GM18868 (cell line): ENCODE data around the gene RPL27.
"Not testable (repeated sequence)": the region's sequence is repeated elsewhere in the genome, so short reads cannot be mapped to it uniquely, and the experiment has no call there.

ENCODE experiments used
- ATAC-seq: cut with Tn5 transposase; IDR thresholded peaks from one replicate; pipeline ENCODE4 v1.9.1; 2021; ENCODE audit warnings: mild to moderate bottlenecking, moderate library complexity; ENCODE audit not compliant: unreplicated experiment

RPL27 gene

GRCh38 chr17:42992872-42993271, 5.3 kb upstream of the RPL27 start:
- ATAC-seq = no peak

- ATAC-seq = not testable (repeated sequence)
These were observed 4.3 kb upstream of the RPL27 start for GRCh38 chr17:42993913-42994312.

DNA sequence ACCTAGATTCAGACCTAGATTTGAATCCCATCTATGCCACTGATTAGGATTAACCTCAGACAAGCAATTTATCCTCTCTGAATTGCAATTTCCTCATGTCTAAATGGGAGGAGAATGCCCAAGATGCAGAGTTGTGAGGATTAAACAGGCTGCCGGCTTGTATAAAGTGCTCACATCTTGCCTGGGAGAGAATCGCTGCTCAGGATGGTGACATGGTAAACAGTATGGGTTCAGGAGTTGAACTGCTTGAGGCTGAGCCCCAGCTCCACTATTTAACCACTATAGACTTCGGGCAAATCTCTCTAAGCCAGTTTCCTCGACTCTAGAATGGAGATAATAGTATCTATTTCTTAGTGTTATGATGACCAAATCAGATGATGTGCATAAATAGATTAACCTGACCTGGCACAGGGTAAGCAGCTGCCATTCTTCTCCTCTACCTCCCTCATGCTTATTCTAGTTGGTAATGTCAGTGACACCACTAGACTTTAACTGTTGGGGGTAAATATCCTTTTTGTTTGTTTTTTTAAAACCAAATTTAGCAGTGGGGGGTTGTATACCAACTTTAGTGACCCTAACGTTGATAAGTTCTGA, 732 bp upstream of the RPL27 start:
- no peak for ATAC-seq

GRCh38 chr17:42999003-42999525, 845 bp downstream of the RPL27 start:
- no peak for ATAC-seq

GRCh38 chr17:43000894-43001293, 2.7 kb downstream of the RPL27 start:
- not testable (repeated sequence) for ATAC-seq

GRCh38 chr17:43003542-43004172, 5.4 kb downstream of the RPL27 start:
- ATAC-seq = no peak

DNA sequence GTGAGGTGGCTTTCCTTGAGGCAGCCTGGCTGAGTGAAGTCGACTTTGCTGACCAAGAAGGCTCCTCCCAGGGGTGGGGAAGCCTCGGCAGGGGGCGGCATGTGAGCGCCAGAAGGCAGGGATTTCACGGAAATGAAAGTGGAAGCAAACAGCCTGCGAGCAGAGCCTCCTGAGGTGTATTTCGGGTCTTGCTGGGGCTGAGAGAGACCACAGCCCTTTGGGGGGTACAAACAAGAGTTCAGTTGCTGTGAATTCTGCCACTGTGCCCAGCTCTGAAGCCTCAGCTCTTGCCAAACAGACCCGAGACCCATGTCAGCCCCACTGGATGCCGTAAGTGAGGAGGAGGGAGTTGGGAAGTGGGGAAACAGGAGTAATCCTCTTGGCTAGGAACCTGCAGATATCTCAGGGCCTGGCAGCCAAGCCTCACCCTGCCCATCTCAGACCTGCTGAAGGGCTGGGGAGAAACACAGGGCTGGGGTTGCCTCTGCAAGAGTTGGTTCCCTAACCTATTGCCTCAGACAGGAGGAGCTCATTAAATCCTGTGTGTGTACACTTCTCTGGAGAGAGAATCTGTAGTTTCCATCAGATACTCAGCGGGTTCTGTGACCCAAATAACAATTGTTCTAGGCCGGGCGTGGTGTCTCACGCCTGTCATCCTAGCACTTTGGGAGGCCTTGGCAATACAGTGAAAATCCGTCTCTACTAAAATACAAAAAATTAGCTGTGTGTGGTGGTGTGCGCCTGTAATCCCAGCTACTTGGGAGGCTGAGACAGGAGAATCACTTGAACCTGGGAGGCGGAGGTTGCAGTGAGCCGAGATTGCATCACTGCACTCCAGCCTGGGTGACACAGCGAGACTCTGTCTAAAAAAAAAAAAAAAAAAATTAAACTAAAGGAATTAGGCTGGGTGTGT, 8.7 kb downstream of the RPL27 start, which contains the start of gene IFI35:
Gene IFI35, plus strand, starts transcription at position 146 of the 913 bp plus-strand sequence. Its CDS starts 164 bp downstream, at position 310.
- peak; percentile 78 for ATAC-seq

DNA sequence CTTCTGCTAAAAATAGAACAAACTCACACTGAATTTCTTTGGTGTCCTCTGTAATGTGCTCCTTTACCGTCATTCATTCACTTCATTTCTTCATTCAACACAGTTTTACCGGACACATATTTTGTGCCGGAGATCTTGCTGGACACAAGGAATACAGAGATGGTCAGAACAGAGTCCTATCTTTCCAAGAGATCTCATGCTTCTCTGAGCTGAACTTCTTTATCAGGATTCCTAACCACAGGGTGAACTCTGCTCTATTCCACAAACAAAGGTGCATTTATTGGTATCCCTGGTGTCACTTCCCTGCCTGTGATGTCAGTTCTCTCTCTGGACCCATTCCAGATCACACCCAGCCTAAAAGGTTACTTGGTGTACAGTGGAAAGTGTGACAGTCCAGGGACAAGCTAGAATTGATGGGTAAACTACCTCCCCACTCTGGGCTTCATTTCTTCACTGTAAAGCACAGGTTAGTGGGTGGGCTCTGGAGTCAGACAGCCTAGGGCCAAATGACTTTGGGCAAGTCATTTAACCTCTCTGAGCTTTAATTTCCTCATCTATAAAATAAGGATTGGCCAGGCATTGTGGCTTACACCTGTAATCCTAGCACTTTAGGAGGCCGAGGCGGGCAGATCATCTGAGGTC, 12.6 kb downstream of the RPL27 start:
- ATAC-seq = no peak

DNA sequence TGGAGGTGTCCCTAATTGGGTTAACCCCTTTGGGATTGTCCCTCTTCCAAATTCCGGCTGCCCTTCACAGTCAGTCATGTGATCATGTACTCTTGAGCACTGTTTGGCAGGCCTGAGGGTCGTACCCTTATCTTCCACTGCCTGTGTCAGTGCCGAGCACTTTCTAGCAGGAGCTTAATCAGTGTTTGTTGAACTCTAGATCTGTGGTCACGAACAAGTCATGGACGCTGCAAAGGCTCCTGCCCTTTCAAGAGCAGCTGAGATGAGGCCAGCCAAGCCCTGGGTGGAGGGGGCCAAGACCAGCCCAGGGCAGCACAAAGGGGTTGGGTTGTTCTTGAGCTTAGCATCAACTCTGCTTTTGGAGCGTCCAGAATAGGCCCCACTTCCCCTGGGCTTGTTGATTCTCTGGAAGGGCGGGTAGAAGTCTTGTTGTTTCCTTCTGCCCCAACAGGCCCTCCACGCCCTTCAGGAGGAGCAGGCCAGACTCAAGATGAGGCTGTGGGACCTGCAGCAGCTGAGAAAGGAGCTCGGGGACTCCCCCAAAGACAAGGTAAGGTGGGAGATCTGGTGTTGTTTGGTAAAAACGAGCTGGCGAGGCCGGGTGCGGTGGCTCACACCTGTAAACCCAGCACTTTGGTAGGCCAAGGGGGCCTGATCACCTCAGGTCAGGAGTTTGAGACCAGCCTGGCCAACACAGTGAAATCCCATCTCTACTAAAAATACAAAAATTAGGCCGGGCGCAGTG, 13.7 kb downstream of the RPL27 start:
- ATAC-seq = no peak

- no peak for ATAC-seq
These were observed 15.1 kb downstream of the RPL27 start for GRCh38 chr17:43013296-43013695.

GRCh38 chr17:43014020-43014648, 15.9 kb downstream of the RPL27 start:
- no peak for ATAC-seq

GRCh38 chr17:43014649-43015542, 16.7 kb downstream of the RPL27 start:
- no peak for ATAC-seq

GRCh38 chr17:43015579-43015978, 17.4 kb downstream of the RPL27 start:
- no peak for ATAC-seq

GRCh38 chr17:43016216-43016615, 18.0 kb downstream of the RPL27 start:
- ATAC-seq = no peak

DNA sequence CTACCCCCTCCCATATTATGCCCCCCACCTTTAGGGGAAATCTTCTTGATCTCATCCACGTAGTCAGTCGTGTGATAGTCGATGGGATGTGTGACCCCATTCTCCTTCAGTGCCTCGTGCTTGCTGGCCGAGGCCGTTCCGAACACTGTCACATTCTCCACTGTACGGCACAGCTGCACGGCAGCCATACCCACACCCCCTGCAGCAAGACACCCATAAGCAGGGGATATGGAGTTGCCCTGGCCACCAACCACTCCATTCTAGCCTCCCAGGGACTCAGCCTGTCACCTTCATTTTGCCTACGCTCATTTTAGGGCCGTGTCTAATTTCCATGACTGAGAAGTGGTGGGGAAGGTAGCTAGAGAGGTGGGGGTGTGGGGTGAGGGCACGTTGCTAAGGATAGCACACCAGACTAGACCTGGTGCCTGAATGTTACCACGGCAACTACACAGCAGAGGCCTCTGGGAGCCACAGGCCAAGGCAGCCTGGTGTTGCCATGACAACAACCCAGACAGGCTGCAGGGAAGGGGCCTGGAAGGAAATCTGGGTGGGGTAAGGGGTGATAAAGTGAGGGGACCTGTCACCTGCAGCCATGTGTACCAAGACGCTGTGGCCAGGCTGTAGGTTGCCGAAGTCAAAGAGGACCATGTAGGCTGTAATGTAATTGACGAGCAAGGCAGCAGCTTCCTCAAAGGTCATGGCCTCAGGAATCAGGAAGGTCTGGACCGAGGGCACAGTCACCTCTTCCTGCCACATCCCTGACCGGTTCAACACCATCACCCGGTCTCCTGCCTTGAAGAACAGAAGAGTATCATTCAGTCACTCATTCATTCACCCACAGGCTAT, 20.0 kb downstream of the RPL27 start:
- no peak for ATAC-seq

DNA sequence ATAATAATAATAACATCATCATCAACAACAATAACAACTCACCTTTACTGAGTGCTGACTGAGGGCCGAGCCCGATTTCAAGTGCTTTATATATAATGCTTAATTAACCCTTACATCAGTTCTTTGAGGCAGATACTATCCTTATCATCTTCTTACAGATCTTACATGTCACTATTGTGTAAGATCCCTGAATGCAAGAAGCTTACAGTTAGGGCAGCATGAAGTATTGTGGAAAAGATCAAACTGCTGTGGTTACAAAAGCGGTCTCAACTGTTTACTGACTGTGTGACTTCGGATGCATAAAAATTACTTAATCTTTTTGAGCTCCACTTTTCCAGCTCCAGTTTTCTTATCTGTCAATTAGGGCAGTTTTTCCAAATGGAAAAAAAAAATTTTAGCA, 20.7 kb downstream of the RPL27 start:
- no peak for ATAC-seq

DNA sequence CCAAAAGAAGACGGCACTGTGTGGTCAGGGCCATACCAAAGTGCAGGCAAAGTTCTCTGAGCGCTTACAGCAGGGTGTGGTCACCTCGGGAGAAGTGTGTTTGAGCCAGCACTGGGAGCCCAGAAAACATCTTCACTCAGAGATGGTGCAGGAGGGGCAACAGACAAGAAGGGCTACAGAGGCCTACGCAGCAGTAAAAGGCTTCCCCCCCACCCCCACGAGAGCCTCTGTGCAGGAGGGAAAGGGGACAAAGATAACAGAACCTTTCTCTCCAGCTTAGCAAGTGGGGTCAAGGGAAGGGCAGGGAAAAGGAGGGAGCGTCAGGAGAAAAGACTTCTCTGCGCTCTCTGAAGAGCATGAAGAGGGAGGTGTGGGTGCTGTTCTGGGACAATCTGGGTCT, 21.2 kb downstream of the RPL27 start:
- ATAC-seq = no peak

GRCh38 chr17:43020030-43020621, 21.9 kb downstream of the RPL27 start:
- ATAC-seq = no peak
